HG03571 (cell line): ENCODE measurements around the gene PXDC1.
"Not testable (repeated sequence)": the region's sequence is repeated elsewhere in the genome, so short reads cannot be mapped to it uniquely, and the experiment has no call there.

ENCODE experiments used
- ATAC-seq: cut with Tn5 transposase; IDR thresholded peaks from one replicate; pipeline ENCODE4 v1.9.1; 2021; ENCODE audit not compliant: unreplicated experiment

PXDC1 gene

DNA sequence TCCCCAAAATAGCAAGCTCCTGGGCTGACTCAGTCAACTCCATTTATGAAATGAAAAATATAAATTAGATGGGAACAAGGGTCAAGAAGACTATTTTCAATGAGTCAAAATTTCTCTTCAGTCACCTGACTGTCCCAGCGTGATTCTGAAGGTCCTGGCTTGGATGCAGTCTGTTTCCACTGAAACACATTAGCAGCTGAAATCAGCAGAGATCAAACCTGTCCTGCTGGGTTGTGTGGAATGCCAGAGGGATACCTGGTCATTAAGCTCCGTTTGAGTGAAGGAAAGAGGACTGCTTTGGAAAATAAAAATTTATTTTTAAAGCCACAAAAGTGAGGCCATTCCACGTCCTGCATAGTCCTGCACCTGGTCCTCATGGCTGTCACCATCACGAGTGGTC is 37.4 kb downstream of the PXDC1 start:
- ATAC-seq, result no peak

DNA sequence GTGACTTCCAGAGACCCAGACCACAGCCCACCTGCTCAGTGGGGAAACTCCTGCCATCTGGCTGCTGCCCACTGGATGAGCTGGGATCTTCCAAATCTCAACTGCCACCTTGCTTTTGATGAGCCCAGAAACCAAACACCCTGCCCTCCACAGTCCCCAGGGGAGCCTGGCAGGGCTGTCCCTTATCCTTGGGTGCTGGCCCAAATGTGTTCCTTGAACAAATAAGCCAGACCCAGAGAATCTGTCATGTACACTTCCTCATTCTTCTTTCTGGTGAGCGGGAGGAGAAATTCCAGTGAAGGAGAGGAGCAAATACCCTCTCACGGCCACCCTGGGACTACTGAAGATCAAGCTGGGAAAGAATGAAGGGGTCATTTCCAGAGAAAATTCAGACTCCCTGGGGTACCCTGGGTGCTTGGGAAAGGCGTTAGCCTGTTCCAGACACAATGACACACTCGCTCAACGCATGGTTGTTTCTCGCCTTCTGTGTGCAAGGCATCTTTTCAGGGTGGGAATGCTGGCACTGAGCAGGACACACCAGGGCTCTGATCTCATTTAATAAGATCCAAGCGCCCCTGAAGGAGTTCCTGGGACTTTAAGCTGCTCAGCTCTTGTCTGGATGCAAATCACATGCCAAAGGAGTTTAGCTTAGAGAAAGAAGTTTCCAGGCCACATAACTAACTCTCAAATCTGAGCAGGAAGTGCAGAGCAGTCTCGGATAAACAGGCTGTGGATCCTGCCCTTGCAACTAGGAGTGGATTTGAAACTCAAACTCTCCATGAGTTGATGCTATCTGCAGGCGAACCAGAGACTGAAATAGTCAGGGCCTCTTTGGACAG is 38.5 kb downstream of the PXDC1 start:
- no peak for ATAC-seq

DNA sequence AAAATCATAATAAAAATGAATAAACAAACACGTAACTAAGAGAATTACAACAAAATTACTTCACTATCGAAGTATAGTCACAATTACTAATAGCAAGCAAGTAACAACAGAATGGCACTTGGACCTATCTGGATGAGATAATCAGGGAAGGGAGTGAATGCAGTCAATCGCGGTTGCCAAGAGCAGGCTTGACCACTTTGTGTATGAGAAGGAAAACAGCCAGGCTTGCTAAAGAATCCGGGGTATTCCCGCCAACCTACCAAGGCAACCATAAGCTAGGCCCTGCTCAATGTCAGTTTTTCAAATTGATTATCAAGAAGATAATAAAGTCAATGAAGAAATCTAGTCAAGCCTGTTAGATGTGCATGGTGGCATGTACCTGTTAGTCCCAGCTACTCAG is 39.7 kb downstream of the PXDC1 start:
- no peak for ATAC-seq

DNA sequence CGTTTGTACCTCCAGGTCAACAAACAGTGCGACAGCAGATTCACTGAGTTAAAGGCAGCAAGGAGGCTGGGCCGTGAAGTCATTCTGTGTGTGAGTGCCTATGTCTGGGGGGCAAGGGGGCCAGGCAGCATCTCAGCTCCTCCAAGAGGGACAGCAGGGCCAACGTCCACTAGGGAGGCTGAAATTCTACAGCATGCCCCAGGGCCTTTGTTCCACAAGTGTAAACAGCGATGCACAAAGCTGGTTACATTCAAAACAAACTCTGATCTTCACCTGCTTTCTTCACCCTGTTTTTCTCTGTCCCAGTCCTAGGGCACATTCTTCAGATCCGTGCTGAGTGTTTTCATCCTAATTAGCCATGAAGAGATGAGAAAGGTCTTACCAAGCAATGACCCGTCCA is 41.1 kb downstream of the PXDC1 start:
- no peak for ATAC-seq

DNA sequence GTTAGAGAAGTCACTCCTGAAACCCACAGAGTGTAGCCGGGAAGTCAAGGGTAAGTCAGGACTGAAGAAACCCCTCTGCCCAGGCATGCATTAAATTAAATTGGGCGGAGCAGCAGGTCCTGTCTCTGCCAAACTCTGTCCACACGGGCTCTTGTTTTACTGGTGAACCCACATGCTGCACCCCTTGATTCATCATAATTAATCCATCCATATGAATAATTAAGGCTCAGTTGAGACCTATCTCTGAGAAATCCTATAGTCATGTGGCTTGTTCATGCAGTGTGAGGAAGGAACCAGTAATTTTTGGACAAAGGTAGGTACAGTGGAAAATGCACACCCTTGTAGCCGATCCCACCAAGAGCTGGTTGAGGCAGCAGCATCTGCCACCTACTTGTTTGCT is 43.0 kb downstream of the PXDC1 start:
- ATAC-seq, result no peak

DNA sequence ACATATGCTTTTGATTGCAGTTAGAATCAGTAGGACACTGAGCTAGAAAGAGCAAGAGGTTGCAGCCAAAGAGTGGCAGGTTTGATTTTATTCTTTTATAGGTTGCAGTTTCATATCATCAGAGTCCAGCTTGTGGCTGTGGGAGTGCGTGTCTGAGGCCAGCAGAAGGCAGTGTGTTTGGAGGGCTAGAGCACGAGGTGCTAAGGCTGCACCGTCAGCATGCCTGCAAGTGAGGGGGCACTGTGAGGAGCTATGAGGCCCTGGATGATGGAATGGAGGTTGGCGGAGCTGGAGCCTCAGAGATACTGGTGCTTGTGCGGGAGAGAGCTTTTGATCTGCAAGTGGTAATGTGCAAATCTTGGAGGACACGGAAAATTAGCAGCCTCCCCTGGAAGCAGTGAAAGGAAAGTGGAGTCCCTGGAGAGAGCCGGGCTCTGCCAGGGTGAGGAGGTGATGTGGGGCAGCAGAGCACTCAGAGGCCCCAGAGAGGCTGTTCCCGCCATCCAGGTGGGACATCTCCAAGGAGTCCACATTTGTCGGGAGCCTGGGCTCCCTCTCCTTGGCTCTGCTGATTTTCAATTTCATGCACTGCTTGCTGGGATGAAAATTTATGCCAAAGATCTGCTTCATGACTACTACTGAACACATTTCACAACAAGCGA is 43.6 kb downstream of the PXDC1 start:
- no peak for ATAC-seq

DNA sequence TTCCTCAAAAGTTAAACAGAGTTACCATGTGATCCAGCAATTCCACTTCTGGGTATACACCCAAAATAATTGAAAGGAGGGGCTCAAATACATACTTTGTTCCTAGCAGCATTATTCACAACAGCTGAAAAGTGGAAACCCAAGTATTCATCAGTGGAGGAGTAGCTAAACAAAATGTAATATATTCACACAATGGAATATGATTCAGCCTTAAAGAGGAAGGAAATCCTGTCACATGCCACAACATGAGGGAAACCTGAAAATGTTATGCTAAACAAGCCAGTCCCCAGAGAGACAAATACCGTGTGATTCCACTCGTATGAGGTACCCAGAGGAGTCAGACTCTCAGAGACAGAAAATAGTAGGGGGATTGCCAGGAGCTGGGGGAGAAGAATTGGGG is 44.5 kb downstream of the PXDC1 start:
- ATAC-seq, result no peak

DNA sequence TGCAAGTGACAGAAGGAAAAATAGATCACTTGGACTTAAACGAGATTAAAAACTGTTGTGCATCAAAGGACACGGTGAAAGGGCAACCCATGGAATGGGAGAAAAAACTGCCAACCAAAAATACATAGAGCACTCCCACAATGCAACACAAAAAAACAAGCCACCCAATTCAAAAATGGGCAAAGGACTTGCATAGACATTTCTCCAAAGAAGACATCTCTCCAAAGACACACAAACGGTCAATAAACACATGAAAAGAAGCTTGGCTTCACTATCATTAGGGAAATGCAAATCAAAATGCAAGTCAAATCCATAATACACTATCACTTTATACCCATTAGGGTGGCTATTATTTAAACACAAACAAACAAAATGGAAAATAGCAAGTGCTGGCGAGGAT is 45.0 kb downstream of the PXDC1 start:
- no peak for ATAC-seq

DNA sequence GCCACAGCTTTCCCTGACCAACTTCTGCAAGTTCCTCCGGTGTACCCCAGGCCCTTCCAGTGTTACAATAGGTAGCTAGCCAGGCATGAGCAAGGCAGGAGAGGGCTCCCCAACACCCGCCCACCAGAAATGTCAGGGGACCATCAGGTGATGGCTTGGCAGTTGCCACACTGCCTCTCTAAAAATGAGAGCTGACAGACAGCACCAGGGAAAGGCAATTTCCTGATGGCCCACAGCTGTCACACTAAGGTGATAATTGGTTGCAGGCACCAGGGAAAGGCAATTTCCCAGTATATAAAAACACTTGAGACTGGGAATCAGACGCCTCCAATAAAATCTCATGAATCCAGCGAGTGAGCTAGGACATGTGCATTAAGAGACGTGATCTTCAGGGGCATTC is 49.9 kb downstream of the PXDC1 start:
- no peak for ATAC-seq

DNA sequence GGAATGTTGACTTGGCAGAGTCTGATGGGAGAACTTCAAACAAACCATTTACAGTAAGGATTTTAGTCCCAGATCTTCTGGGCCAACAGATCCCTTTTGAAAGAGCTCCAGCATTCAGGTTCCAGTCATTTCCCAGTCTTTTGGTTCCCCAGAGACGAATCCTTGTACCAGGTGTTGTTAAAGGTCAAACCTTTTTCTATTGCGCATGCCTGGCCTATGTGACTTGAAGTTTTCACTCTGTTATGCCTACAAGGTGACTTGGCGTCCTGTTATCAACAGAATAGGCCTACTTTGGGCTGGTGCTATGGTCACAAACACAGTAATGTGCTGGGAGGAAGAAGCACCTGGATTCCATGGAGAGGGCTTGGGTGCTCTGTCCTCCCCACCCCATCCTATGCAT is 52.3 kb downstream of the PXDC1 start:
- no peak for ATAC-seq

DNA sequence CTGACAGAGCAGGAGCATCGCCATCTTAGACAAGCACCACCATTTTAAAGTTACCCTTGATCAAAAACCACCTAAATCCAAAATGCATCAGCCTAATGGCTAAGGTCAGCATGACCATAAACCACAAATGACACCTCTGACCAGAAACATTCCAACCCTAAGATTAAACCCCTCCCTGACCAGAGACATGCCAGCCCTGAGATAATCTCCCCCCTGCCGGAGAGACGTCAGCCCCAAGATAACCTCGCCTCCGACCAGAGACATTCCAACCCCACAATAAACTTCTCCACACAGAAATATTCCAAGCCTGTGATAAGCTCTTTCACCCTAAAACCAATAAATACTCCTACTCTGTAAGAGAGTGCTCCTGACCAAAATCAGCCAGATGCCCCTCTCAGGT is 53.5 kb downstream of the PXDC1 start:
- no peak for ATAC-seq

DNA sequence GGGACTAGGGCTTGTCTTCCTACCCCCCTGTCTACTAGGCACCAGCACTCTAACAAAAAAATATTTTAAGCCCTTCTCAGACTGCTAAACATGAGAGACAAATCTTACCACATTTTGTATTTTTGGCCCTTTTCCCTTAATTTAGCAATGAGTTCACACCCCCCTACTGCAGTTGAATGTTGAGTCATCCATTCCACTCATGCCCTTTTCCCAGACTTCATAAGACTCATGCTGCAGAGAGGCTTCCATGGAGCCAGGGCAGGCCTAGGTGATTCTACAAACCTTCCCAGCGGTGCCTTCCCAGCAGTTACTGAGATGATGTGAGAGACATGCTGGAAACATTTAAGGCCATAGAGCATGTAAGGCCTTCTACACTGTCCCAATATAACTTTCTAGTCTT is 53.9 kb downstream of the PXDC1 start:
- ATAC-seq, result no peak

DNA sequence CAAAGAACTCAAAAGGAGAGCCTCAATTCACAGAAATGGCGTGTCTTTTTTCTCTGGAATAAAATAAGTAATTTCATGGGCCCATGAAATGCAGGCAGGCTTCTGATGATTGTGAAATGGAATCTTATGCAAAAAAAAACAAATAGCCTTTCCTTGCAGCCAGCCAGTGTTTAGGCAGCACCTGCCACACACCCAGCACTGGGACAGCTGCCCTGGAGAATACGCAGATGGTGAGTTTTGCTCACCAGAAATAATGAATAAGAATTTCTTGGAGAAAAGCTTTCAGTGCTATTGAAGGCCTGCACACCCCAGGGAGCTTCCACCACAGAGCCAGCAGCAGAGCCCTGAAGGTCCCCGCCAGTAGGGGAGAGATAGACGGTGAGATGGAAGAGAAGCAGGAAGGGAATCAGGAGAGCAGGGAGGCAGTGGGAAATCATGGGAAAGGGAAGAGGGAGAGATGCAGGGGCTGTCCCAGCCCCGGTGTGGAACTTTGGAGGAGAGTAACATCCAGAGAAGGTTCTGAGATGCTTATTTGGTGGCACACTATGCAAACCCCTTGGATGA is 54.9 kb downstream of the PXDC1 start:
- no peak for ATAC-seq

DNA sequence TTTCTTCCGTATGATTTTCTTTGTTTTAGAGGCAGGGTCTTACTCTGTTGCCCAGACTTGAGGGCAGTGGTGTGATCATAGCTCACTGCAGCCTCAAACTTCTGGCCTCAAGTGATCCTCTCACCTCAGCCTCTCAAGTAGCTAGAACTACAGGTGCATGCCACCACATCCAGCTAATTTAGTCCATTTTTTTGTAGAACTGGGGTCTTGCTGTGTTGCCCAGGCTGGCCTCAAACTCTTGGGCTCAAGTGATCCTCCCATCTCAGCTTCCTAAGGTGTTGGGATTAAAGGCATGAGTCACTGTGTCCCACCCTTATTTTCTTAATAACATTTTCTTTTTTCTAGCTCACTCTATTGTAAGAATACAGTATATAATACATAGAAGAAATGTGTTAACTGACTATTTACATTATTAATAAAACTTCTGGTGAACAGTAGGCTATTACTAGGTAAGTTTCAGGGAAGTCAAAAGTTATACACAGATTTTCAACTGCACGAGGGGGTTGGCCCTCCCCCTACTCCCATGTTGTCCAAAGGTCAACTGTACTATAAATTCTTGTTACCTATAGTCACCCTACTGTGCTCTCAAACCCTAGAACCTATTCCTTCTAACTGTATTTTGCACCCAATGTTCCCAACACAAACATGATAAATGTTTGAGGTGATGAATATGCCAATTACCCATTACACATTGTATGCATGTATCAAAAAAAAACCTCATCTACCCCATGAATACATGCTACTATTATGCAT is 56.3 kb downstream of the PXDC1 start:
- ATAC-seq, result no peak

DNA sequence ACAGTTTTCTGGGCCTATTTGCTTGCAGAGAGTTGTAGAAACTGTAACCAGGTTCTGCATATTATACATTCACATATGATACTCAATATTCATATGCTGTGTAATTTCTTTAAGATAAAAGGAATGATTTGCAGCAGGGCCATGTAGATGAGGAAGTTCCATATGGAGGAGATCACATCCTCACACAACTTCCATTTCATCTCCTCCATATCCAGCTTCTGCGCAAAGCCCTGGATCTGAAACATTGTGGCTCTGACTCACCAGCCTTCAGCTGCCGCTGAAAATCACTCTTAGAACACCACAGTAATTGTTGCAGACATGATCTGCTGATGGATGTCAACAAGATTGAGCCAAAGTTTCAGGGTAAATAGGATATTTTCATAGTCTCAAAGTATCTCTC is 57.7 kb downstream of the PXDC1 start:
- no peak for ATAC-seq

DNA sequence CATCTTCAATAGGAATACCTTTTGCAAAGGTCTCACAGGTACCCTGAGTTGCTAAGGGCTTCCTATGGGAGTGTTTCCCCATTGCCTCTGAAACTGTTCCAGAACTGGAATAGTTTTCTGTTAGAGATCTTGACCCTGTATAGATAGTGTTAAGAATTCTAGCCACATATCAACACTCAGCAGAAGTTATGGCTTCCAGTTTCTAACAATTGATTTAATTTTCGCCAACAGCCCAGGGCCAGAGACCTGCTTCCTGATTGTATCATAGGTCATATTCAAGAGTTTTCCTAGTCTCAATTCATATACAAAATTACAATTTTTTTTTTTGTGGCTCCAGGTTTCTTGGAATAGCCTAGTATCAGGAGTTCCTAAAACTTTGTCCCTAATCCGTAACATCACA is 61.0 kb downstream of the PXDC1 start:
- no peak for ATAC-seq

DNA sequence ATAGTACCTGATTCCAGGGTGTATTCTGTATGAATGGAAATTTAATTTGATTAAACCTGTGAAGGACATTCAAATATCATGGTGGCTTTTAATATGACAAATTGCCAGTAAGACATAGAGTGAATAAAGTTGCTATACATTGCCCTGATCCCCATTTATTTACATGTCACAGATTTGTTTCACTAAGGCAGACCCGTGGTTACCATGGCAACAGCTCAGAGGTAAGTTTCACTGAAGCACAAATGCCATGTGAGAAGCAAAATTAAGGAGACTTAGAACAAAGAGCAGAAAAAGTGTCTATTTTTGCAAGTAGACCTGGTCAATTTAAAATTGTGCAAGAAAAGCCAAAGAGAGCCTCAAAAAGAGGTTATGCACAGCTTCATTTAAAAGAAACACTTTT is 63.7 kb downstream of the PXDC1 start:
- ATAC-seq, result no peak

DNA sequence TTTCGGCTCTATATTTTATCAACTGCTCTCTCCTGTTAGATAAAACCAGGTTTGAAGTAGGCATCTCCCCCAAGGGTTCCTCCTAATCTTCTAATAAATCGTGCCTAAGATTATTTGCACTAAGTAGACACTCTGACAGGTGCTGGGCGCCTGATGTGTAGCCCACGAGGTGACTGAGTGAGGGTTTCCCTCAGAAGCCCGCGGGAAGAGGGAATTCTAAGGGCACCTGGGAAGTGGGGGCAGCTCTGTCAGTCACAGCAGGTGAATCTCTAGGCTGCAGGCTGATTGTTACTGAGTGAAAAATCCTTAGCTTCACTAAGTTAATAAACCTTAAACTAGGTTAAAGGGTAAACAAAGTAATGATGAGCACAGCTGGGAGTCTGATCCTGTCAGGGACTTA is 68.2 kb downstream of the PXDC1 start:
- ATAC-seq, result no peak

DNA sequence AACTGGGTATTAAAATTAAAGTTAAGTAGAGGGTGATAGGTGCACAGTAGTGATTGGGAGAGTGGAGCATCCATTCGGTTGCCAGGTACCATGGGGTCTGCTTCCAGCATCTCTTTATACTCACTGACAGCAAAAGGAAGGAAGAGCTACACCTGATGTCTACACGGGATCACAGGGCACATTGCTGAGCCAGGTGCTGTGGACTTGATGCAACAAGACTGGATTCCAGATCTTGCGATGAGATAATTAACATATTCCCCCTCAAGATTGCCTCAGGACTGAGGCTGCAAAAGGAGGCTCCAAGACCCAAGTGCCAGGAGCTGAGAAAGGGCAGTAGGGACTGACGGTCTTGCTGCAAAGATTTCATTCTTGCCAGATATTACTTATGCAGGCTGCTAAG is 72.6 kb downstream of the PXDC1 start:
- no peak for ATAC-seq

DNA sequence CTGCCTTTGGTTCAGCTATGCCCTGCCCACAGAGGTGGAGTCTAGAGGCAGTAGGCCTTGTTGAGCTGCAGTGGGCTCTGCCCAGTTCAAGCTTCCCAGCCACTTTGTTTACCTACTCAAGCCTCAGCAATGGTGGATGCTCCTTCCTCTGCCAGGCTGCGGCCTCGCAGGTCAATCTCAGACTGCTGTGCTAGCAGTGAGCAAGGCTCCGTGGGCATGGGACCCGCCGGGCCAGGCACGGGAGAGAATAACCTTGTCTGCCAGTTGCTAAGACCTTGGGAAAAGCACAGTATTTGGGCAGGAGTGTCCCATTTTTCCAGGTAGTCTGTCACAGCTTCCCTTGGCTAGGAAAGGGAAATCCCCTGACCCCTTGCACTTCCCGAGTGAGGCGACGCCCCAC is 73.8 kb downstream of the PXDC1 start:
- not testable (repeated sequence) for ATAC-seq

DNA sequence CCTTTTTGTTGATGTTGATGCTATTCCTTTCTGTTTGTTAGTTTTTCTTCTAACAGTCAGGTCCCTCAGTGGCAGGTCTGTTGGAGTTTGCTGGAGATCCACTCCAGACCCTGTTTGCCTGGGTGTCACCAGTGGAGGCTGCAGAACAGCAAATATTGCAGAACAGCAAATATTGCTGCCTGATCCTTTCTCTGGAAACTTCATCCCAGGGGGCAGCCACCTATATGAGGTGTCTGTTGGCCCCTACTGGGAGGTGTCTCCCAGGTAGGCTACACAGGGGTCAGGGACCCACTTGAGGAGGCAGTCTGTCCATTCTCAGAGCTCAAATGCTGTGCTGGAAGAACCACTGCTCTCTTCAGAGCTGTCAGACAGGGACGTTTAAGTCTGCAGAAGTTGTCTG is 74.2 kb downstream of the PXDC1 start:
- not testable (repeated sequence) for ATAC-seq
